HEK293 (cell line): ENCODE measurements around the gene ABHD3.

Source experiments
- BCL11A ChIP-seq: fragments of 450-650 bp; formaldehyde crosslinking; IDR thresholded peaks from 2 replicates; pipeline ENCODE4 v1.5.1; 2016; ENCODE audit warnings: low read depth, missing biosample characterization, missing genetic modification characterization
- BCL11B ChIP-seq: fragments of 450-650 bp; formaldehyde crosslinking; IDR thresholded peaks from 2 replicates; pipeline ENCODE4 v1.5.1; 2016; ENCODE audit warnings: low read depth, missing biosample characterization, missing genetic modification characterization
- CTCF ChIP-seq: fragments of 450-650 bp; formaldehyde crosslinking; IDR thresholded peaks from 2 replicates; pipeline ENCODE4 v1.5.1; 2016; ENCODE audit warnings: missing biosample characterization, missing genetic modification characterization
- EGR2 ChIP-seq: fragments of 450-650 bp; formaldehyde crosslinking; IDR thresholded peaks from 2 replicates; pipeline ENCODE4 v1.5.1; 2016; ENCODE audit warnings: low read depth, missing biosample characterization, missing genetic modification characterization
- HIC1 ChIP-seq: fragments of 450-650 bp; formaldehyde crosslinking; IDR thresholded peaks from 2 replicates; pipeline ENCODE4 v1.5.1; 2016; ENCODE audit warnings: missing biosample characterization, missing genetic modification characterization
- KLF8 ChIP-seq: fragments of 450-650 bp; formaldehyde crosslinking; IDR thresholded peaks from 2 replicates; pipeline ENCODE4 v1.5.1; 2016; ENCODE audit warnings: missing biosample characterization, missing genetic modification characterization
- MEIS1 ChIP-seq: sonication (generic); formaldehyde crosslinking; IDR thresholded peaks from 2 replicates; pipeline ENCODE4 v1.8.1; 2022; ENCODE audit warnings: missing genetic modification reagents, mild to moderate bottlenecking, borderline replicate concordance
- RBAK ChIP-seq: fragments of 450-650 bp; formaldehyde crosslinking; IDR thresholded peaks from 2 replicates; pipeline ENCODE4 v1.5.1; 2016; ENCODE audit warnings: missing biosample characterization, missing genetic modification characterization
- SP7 ChIP-seq: fragments of 450-650 bp; formaldehyde crosslinking; IDR thresholded peaks from 2 replicates; pipeline ENCODE4 v1.5.1; 2016; ENCODE audit warnings: missing biosample characterization, missing genetic modification characterization
- TCF7L2 ChIP-seq: IDR thresholded peaks from 2 replicates; pipeline ENCODE4 v1.6.1; 2011; ENCODE audit warnings: low read depth, mild to moderate bottlenecking, inconsistent platforms, low read length, moderate library complexity, borderline replicate concordance
- WT1 ChIP-seq: fragments of 450-650 bp; formaldehyde crosslinking; IDR thresholded peaks from 2 replicates; pipeline ENCODE4 v1.5.1; 2016; ENCODE audit warnings: missing biosample characterization, missing genetic modification characterization
- ZBTB10 ChIP-seq: fragments of 450-650 bp; formaldehyde crosslinking; IDR thresholded peaks from 2 replicates; pipeline ENCODE4 v1.5.1; 2016; ENCODE audit warnings: missing biosample characterization, missing genetic modification characterization
- ZBTB11 ChIP-seq: fragments of 450-650 bp; formaldehyde crosslinking; conservative IDR thresholded peaks from 2 replicates; pipeline ENCODE4 v1.5.1; 2016; ENCODE audit warnings: low read depth, missing biosample characterization, missing genetic modification characterization
- ZBTB17 ChIP-seq: fragments of 450-650 bp; formaldehyde crosslinking; IDR thresholded peaks from 2 replicates; pipeline ENCODE4 v1.5.1; 2016; ENCODE audit warnings: missing biosample characterization, missing genetic modification characterization
- ZBTB20 ChIP-seq: fragments of 450-650 bp; formaldehyde crosslinking; IDR thresholded peaks from 2 replicates; pipeline ENCODE4 v1.5.1; 2016; ENCODE audit warnings: missing biosample characterization, missing genetic modification characterization
- ZFHX2 ChIP-seq: fragments of 450-650 bp; formaldehyde crosslinking; conservative IDR thresholded peaks from 2 replicates; pipeline ENCODE4 v1.5.1; 2016; ENCODE audit warnings: missing biosample characterization, missing genetic modification characterization
- ZIC2 ChIP-seq: fragments of 450-650 bp; formaldehyde crosslinking; IDR thresholded peaks from 2 replicates; pipeline ENCODE4 v1.5.1; 2016; ENCODE audit warnings: missing biosample characterization, missing genetic modification characterization
- ZNF133 ChIP-seq: fragments of 450-650 bp; formaldehyde crosslinking; IDR thresholded peaks from 2 replicates; pipeline ENCODE4 v1.5.1; 2016; ENCODE audit warnings: missing biosample characterization, missing genetic modification characterization
- ZNF175 ChIP-seq: fragments of 450-650 bp; formaldehyde crosslinking; IDR thresholded peaks from 2 replicates; pipeline ENCODE4 v1.5.1; 2016; ENCODE audit warnings: missing biosample characterization, missing genetic modification characterization
- ZNF18 ChIP-seq: fragments of 450-650 bp; formaldehyde crosslinking; IDR thresholded peaks from 2 replicates; pipeline ENCODE4 v1.5.1; 2016; ENCODE audit warnings: missing biosample characterization, missing genetic modification characterization
- ZNF214 ChIP-seq: fragments of 450-650 bp; formaldehyde crosslinking; IDR thresholded peaks from 2 replicates; pipeline ENCODE4 v1.5.1; 2017; ENCODE audit warnings: missing biosample characterization, mild to moderate bottlenecking, missing genetic modification characterization, borderline replicate concordance
- ZNF335 ChIP-seq: fragments of 450-650 bp; formaldehyde crosslinking; conservative IDR thresholded peaks from 2 replicates; pipeline ENCODE4 v1.5.1; 2016; ENCODE audit warnings: missing biosample characterization, missing genetic modification characterization
- ZNF580 ChIP-seq: fragments of 450-650 bp; formaldehyde crosslinking; IDR thresholded peaks from 2 replicates; pipeline ENCODE4 v1.5.1; 2016; ENCODE audit warnings: missing biosample characterization, missing genetic modification characterization
- ZNF660 ChIP-seq: fragments of 450-650 bp; IDR thresholded peaks from 2 replicates; pipeline ENCODE4 v1.5.1; 2018; ENCODE audit warnings: missing biosample characterization, mild to moderate bottlenecking, missing genetic modification characterization
- ZNF664 ChIP-seq: fragments of 450-650 bp; formaldehyde crosslinking; IDR thresholded peaks from 2 replicates; pipeline ENCODE4 v1.5.1; 2016; ENCODE audit warnings: missing biosample characterization, missing genetic modification characterization
- ZNF670 ChIP-seq: fragments of 450-650 bp; formaldehyde crosslinking; IDR thresholded peaks from 2 replicates; pipeline ENCODE4 v1.5.1; 2016; ENCODE audit warnings: missing biosample characterization, missing genetic modification characterization, low read depth
- ZNF777 ChIP-seq: fragments of 450-650 bp; formaldehyde crosslinking; IDR thresholded peaks from 2 replicates; pipeline ENCODE4 v1.5.1; 2017; ENCODE audit warnings: missing biosample characterization, missing genetic modification characterization, borderline replicate concordance
- ZNF837 ChIP-seq: fragments of 450-650 bp; formaldehyde crosslinking; IDR thresholded peaks from 2 replicates; pipeline ENCODE4 v1.5.1; 2016; ENCODE audit warnings: missing biosample characterization, missing genetic modification characterization

ABHD3 gene

GRCh38 chr18:21741562-21742314 is 37.2 kb upstream of the ABHD3 start (continued):
- TF ChIP-seq ZBTB17 (tag by site-specific recombination) (peak; percentile 14; the same call in 1 of the 2 replicates), ZBTB11 (tag by site-specific recombination) (peak; percentile 17; the same call in 1 of the 2 replicates), ZNF664 (no peak), ZNF777 (0 out of 2 replicates have a peak, but pooled peaks have one; percentile 52), ZNF837 (tag by site-specific recombination) (no peak), KLF8 (tag by site-specific recombination) (no peak), ZIC2 (tag by site-specific recombination) (peak; percentile 45; the same call in 1 of the 2 replicates), ZBTB20 (tag by site-specific recombination) (peak; percentile 61; the same call in 1 of the 2 replicates), WT1 (tag by site-specific recombination) (0 out of 2 replicates have a peak, but pooled peaks have one; percentile 41), EGR2 (peak; percentile 71), BCL11B (tag by site-specific recombination) (peak; percentile 44; the same call in 1 of the 2 replicates), ZBTB10 (tag by site-specific recombination) (peak; percentile 35; the same call in 1 of the 2 replicates), ZNF670 (tag by site-specific recombination) (no peak), ZNF18 (tag by site-specific recombination) (no peak), MEIS1 (no peak), ZNF580 (tag by site-specific recombination) (no peak), SP7 (tag by site-specific recombination) (no peak), ZNF133 (tag by site-specific recombination) (no peak), ZFHX2 (peak; percentile 66), ZNF175 (tag by site-specific recombination) (no peak), ZNF214 (tag by site-specific recombination) (no peak), RBAK (tag by site-specific recombination) (no peak), ZNF335 (tag by site-specific recombination) (peak; percentile 73), TCF7L2 (no peak), ZNF660 (no peak), CTCF (peak; percentile 83), HIC1 (peak; percentile 68; the same call in 1 of the 2 replicates), BCL11A (no peak)
